CD4-positive, alpha-beta T cell (primary cell): ENCODE data around the gene TRMT44. TPM values are rescaled to one million over a fixed set of nuclear protein-coding genes. Genes with fewer than 3 reads are reported as not detected.

ENCODE experiments used
- ATAC-seq: fragments of 200-7000 bp; cut with Tn5 transposase; one replicate; pipeline ENCODE4 v1.10.0; 2022; ENCODE audit warnings: mild to moderate bottlenecking; ENCODE audit not compliant: poor library complexity
- CTCF ChIA-PET: fragments of 350-600 bp; sonication (Branson Sonifier 250); formaldehyde crosslinking; loops from one replicate; lab custom pipeline; 2021; ENCODE audit warnings: antibody characterized with exemption, inconsistent platforms; lab: Charles Lee
- POLR2A ChIA-PET: fragments of 350-600 bp; sonication (Branson Sonifier 250); formaldehyde crosslinking; loops from one replicate; lab custom pipeline; 2021; ENCODE audit warnings: antibody characterized with exemption, inconsistent platforms; lab: Charles Lee
- DNase-seq, 14 experiments: peaks; one replicate each; pipeline ENCODE4 v3.0.0-alpha.2; 2013 to 2020; ENCODE audit warnings: mixed read lengths in 2 of 14
- H3K27ac ChIP-seq, 2 donors: one replicate each; pipeline versions ENCODE4 v1.5.1 to v1.7.0; 2013; ENCODE audit warnings: low read length in 2 of 2, low read depth in 1 of 2, mild to moderate bottlenecking in 1 of 2
- H3K27me3 ChIP-seq, 2 experiments: 1 replicate in 1 of 2; 2 replicates in 1 of 2; pipeline versions ENCODE4 v1.6.1 to v1.7.0; 2013; ENCODE audit warnings: low read length in 2 of 2, control low read depth in 1 of 2, mild to moderate bottlenecking in 1 of 2, moderate library complexity in 1 of 2; ENCODE audit not compliant: insufficient read depth in 2 of 2, control insufficient read depth in 1 of 2
- H3K36me3 ChIP-seq: one replicate; pipeline ENCODE4 v1.6.1; 2013; ENCODE audit warnings: low read length, control low read depth; ENCODE audit not compliant: insufficient read depth
- H3K4me1 ChIP-seq: one replicate; pipeline ENCODE4 v1.6.1; 2013; ENCODE audit warnings: low read length, control low read depth; ENCODE audit not compliant: insufficient read depth
- H3K4me3 ChIP-seq: one replicate; pipeline ENCODE4 v1.5.1; 2013; ENCODE audit warnings: mild to moderate bottlenecking, low read length, moderate library complexity
- H3K9me3 ChIP-seq, 2 experiments: 1 replicate in 1 of 2; 2 replicates in 1 of 2; pipeline versions ENCODE4 v1.6.1 to v1.7.0; 2013; ENCODE audit warnings: low read length in 2 of 2, mild to moderate bottlenecking in 2 of 2, control low read depth in 1 of 2, moderate library complexity in 1 of 2; ENCODE audit not compliant: control insufficient read depth in 1 of 2, insufficient read depth in 1 of 2
- H3K27ac Mint-ChIP-seq: one replicate; pipeline ENCODE4 v1.8.0; 2020; ENCODE audit warnings: mixed read lengths
- H3K27me3 Mint-ChIP-seq: one replicate; pipeline ENCODE4 v1.8.0; 2021; ENCODE audit warnings: mixed read lengths
- H3K36me3 Mint-ChIP-seq: one replicate; pipeline ENCODE4 v1.8.0; 2021; ENCODE audit warnings: low read depth, mixed read lengths
- H3K4me1 Mint-ChIP-seq: one replicate; pipeline ENCODE4 v1.8.0; 2021; ENCODE audit warnings: low read depth, mixed read lengths
- H3K4me3 Mint-ChIP-seq: one replicate; pipeline ENCODE4 v1.8.0; 2020; ENCODE audit warnings: mild to moderate bottlenecking, mixed read lengths
- H3K9me3 Mint-ChIP-seq: one replicate; pipeline ENCODE4 v1.8.0; 2020; ENCODE audit warnings: mixed read lengths
- CTCF ChIP-seq: fragments of 200-600 bp; IDR thresholded peaks from one replicate; pipeline ENCODE4 v1.8.0; 2022; ENCODE audit warnings: antibody characterized with exemption, mild to moderate bottlenecking
- intact Hi-C, 2 experiments: fragments of 100-400 bp; cut with DNase I in 1 of 2; cut with micrococcal nuclease in 1 of 2; formaldehyde crosslinking; loops; one replicate each; pipeline versions ENCODE4 v1.15.1 to v1.9.0; 2023 to 2025; cut with DNase I, micrococcal nuclease
- total RNA-seq, 174 experiments: library from RNA in 2 of 174; stranded (reverse) in 2 of 174; gene quantifications; one replicate each; pipeline ENCODE4 v1.2.3 and lab custom pipeline; 2021 to 2026

The TRMT44 gene
- total RNA-seq, 2 experiments from 2014 or later, result 25.6 to 29.2 TPM

- Histone ChIP-seq H3K4me3 (peak overlapping the region; percentile 75), H3K36me3 (no peaks in the 10 kb centered on the region), H3K9me3 (no peaks in the 10 kb centered on the region), H3K4me1 (peaks cover 22% of the 10 kb centered on the region), H3K27ac (no peak overlapping the region), H3K27me3 (no peaks in the 10 kb centered on the region)
- Mint-ChIP-seq H3K9me3 (no peaks in the 10 kb centered on the region), H3K27me3 (no peaks in the 10 kb centered on the region), H3K27ac (peak overlapping the region; percentile 85), H3K36me3 (peaks cover 15% of the 10 kb centered on the region), H3K4me3 (peak overlapping the region; percentile 96), H3K4me1 (peaks cover 41% of the 10 kb centered on the region)
- DNase-seq (peak in 1 of 14 experiments; percentile 27), ATAC-seq (peak; percentile 43)
- TF ChIP-seq CTCF, result no peak
- intact Hi-C loops, result loop anchor here (1.0 to 5.0 kb wide), 2 partner anchors 12 to 271 kb away; partner anchors contain the start of genes ACOX3 (in 2 of the 2), TRMT44 (in 2 of the 2) and ABLIM2 (in 1 of the 2)
- CTCF ChIA-PET, result interaction anchor here (0.7 kb wide), 1 partner anchor 13 kb away, joined by 3 read pairs; the partner anchor contains the start of genes ACOX3 and TRMT44
- POLR2A ChIA-PET, result interaction anchor here (0.8 to 1.9 kb wide), 6 partner anchors 8 to 268 kb away, joined by 3 to 25 read pairs (median 3); partner anchors contain the start of genes ACOX3, SH3TC1 and TRMT44
These were observed 12.8 kb upstream of the TRMT44 start for GRCh38 chr4:8427761-8428287.

GRCh38 chr4:8428288-8429097 is 12.1 kb upstream of the TRMT44 start:
- H3K27ac ChIP-seq, result no peak overlapping the region
- DNase-seq, result peak; percentile 80 to 98 (median 90)
- peak overlapping the region; percentile 85 for H3K27ac Mint-ChIP-seq
- no peaks in the 10 kb centered on the region for H3K27me3 ChIP-seq
- peak; percentile 84 for ATAC-seq
- peaks cover 47% of the 10 kb centered on the region for H3K4me1 Mint-ChIP-seq
- no peak for TF ChIP-seq CTCF
- intact Hi-C loops, result loop anchor here (1.0 to 5.0 kb wide), 2 partner anchors 12 to 271 kb away; partner anchors contain the start of genes ACOX3 (in 2 of the 2), TRMT44 (in 2 of the 2) and ABLIM2 (in 1 of the 2)
- POLR2A ChIA-PET, result interaction anchor here (0.8 to 1.9 kb wide), 6 partner anchors 12 to 489 kb away, joined by 3 to 25 read pairs (median 3); partner anchors contain the start of genes ACOX3, AFAP1, SH3TC1 and TRMT44
- no peaks in the 10 kb centered on the region for H3K9me3 Mint-ChIP-seq
- H3K4me3 ChIP-seq, result peak overlapping the region; percentile 75
- peaks cover 15% of the 10 kb centered on the region for H3K36me3 Mint-ChIP-seq
- no peaks in the 10 kb centered on the region for H3K9me3 ChIP-seq
- H3K4me3 Mint-ChIP-seq, result peak overlapping the region; percentile 96
- H3K4me1 ChIP-seq, result peaks cover 22% of the 10 kb centered on the region
- CTCF ChIA-PET, result interaction anchor here (0.7 to 1.3 kb wide), 3 partner anchors 9 to 12 kb away, joined by 3 to 4 read pairs (median 3); partner anchors contain the start of genes ACOX3 and TRMT44
- H3K27me3 Mint-ChIP-seq, result no peaks in the 10 kb centered on the region
- H3K36me3 ChIP-seq, result no peaks in the 10 kb centered on the region

GRCh38 chr4:8431553-8431952 is 9.0 kb upstream of the TRMT44 start:
- H3K27me3 ChIP-seq, result no peaks in the 10 kb centered on the region
- DNase-seq, result no peak
- no peak overlapping the region for H3K27ac Mint-ChIP-seq
- no peaks in the 10 kb centered on the region for H3K27me3 Mint-ChIP-seq
- POLR2A ChIA-PET, result interaction anchor here (1.5 kb wide), 1 partner anchor 9 kb away, joined by 4 read pairs; the partner anchor contains the start of genes ACOX3 and TRMT44
- CTCF ChIA-PET, result no interaction called here
- no peak for ATAC-seq
- no peaks in the 10 kb centered on the region for H3K36me3 ChIP-seq
- peaks cover 8% of the 10 kb centered on the region for H3K36me3 Mint-ChIP-seq
- intact Hi-C loops, result loop anchor here in 1 of 2 experiments (10.0 kb wide), 2 partner anchors 497 to 577 kb away; partner anchors contain the start of gene AFAP1
- H3K9me3 Mint-ChIP-seq, result no peaks in the 10 kb centered on the region
- peak overlapping the region; percentile 30 for H3K4me3 Mint-ChIP-seq
- no peak for TF ChIP-seq CTCF
- no peak overlapping the region for H3K27ac ChIP-seq
- peaks cover 40% of the 10 kb centered on the region for H3K4me1 ChIP-seq
- H3K4me1 Mint-ChIP-seq, result peaks cover 54% of the 10 kb centered on the region
- no peaks in the 10 kb centered on the region for H3K9me3 ChIP-seq
- H3K4me3 ChIP-seq, result no peak overlapping the region
